ENCODE data around the gene PCLO.

GRCh38 chr7:83060218-83060617 lies 102.5 kb downstream of the PCLO start:
- TF ChIP-seq GATA3 (IDR thresholded peaks at IDR 0.05; ENCODE audit: borderline replicate concordance) = no peak
- no peak for TF ChIP-seq REST (IDR thresholded peaks at IDR 0.05)
- TF ChIP-seq POLR2A (IDR thresholded peaks at IDR 0.05; ENCODE audit: low read length) = no peak
- no peak for TF ChIP-seq HMGXB4 (CRISPR knock-in tag; IDR thresholded peaks at IDR 0.05; ENCODE audit: borderline replicate concordance)
- TF ChIP-seq PBX3 (IDR thresholded peaks at IDR 0.05) = no peak
- no peak for TF ChIP-seq CTCF (IDR thresholded peaks at IDR 0.05)
- no peak for TF ChIP-seq EP300 (IDR thresholded peaks at IDR 0.05)
- TF ChIP-seq RAD21 (conservative IDR thresholded peaks at IDR 0.05 in 1 of 2, IDR thresholded peaks at IDR 0.05 in 1 of 2) = no peak
- TF ChIP-seq HDAC2 (IDR thresholded peaks at IDR 0.05) = no peak

Measured in A549 (cell line).